ENCODE data around the gene MLPH.

- TF ChIP-seq EZH2phosphoT487 (IDR thresholded peaks at IDR 0.05; ENCODE audit: borderline replicate concordance, low read depth) (no peak), EP300 (IDR thresholded peaks at IDR 0.05; ENCODE audit: borderline replicate concordance in 1 of 2, low read depth in 1 of 2, low read length in 1 of 2) (no peak), GABPA (IDR thresholded peaks at IDR 0.05; ENCODE audit: low read depth) (no peak), MXI1 (IDR thresholded peaks at IDR 0.05; ENCODE audit: low read depth, low read length) (no peak), CTCF (IDR thresholded peaks at IDR 0.05) (no peak), MAX (IDR thresholded peaks at IDR 0.05; ENCODE audit: low read depth) (no peak), SMC3 (IDR thresholded peaks at IDR 0.05; ENCODE audit: low read depth, low read length) (no peak), CHD2 (IDR thresholded peaks at IDR 0.05; ENCODE audit: low read length, partially characterized antibody) (no peak)
These were observed 27.8 kb upstream of the MLPH start for GRCh38 chr2:237459226-237459625.
